H1 (cell line): ENCODE results near the gene PLCB2.

ENCODE experiments used
- ASH2L ChIP-seq: fragments of 200-600, 300-600 bp; sonication (generic); IDR thresholded peaks from one replicate; pipeline ENCODE4 v1.7.1; 2017; ENCODE audit warnings: low read length
- CTCF ChIP-seq, 3 experiments: IDR thresholded peaks; 1 replicate in 2 of 3; 2 replicates in 1 of 3; pipeline versions ENCODE4 v1.5.1 to v1.6.1; 2011; ENCODE audit warnings: low read length in 3 of 3, mild to moderate bottlenecking in 3 of 3, inconsistent platforms in 2 of 3, low read depth in 1 of 3, moderate library complexity in 1 of 3; ENCODE audit not compliant: insufficient read depth in 1 of 3; ENCODE audit errors: control extremely low read depth in 1 of 3
- E2F6 ChIP-seq: IDR thresholded peaks from 2 replicates; pipeline ENCODE4 v1.6.1; 2012; ENCODE audit warnings: inconsistent platforms
- EZH2 ChIP-seq: fragments of 200-600 bp; sonication (generic); IDR thresholded peaks from 2 replicates; pipeline ENCODE4 v1.7.1; 2012; ENCODE audit warnings: low read depth, mild to moderate bottlenecking, moderate library complexity, low read length, inconsistent platforms; ENCODE audit not compliant: severe bottlenecking
- FOSL1 ChIP-seq: IDR thresholded peaks from 2 replicates; pipeline ENCODE4 v1.6.1; 2011; ENCODE audit warnings: mild to moderate bottlenecking, low read depth, low read length, moderate library complexity; ENCODE audit not compliant: insufficient read depth
- MAX ChIP-seq: IDR thresholded peaks from 2 replicates; pipeline ENCODE4 v1.6.1; 2012; ENCODE audit warnings: inconsistent platforms
- POLR2A ChIP-seq, 2 experiments: IDR thresholded peaks; 1 replicate in 1 of 2; 2 replicates in 1 of 2; pipeline ENCODE4 v1.6.1; 2011; ENCODE audit warnings: low read depth in 2 of 2, low read length in 2 of 2, mild to moderate bottlenecking in 2 of 2; ENCODE audit errors: control extremely low read depth in 1 of 2
- POLR2AphosphoS5 ChIP-seq: IDR thresholded peaks from 2 replicates; pipeline ENCODE4 v1.6.1; 2011; ENCODE audit warnings: low read depth, low read length
- ZNF274 ChIP-seq: IDR thresholded peaks from 2 replicates; pipeline ENCODE4 v1.7.0; 2012; ENCODE audit warnings: low read length, borderline replicate concordance; ENCODE audit errors: extremely low read depth

- TF ChIP-seq CTCF (IDR thresholded peaks at IDR 0.05; ENCODE audit: control extremely low read depth in 1 of 3, insufficient read depth in 1 of 3, low read depth in 1 of 3, low read length in 3 of 3), result no peak
- no peak for TF ChIP-seq EZH2
- TF ChIP-seq ZNF274, result no peak
- TF ChIP-seq E2F6, result no peak
- no peak for TF ChIP-seq FOSL1
- no peak for TF ChIP-seq POLR2AphosphoS5
- no peak for TF ChIP-seq MAX
- no peak for TF ChIP-seq ASH2L
- TF ChIP-seq POLR2A (IDR thresholded peaks at IDR 0.05; ENCODE audit: control extremely low read depth in 1 of 2, low read depth in 2 of 2, low read length in 2 of 2), result no peak
These were observed 40.1 kb upstream of the PLCB2 start for GRCh38 chr15:40347559-40348473.
